GM18861 (cell line): ENCODE results near the gene OR7D2.
A peak's percentile ranks its signal among the peaks of the same experiment; 100 is the strongest.
"Not testable (repeated sequence)": the region's sequence is repeated elsewhere in the genome, so short reads cannot be mapped to it uniquely, and the experiment has no call there.

Source experiments
- ATAC-seq: cut with Tn5 transposase; IDR thresholded peaks from one replicate; pipeline ENCODE4 v1.9.1; 2021; ENCODE audit not compliant: unreplicated experiment

The OR7D2 gene

DNA sequence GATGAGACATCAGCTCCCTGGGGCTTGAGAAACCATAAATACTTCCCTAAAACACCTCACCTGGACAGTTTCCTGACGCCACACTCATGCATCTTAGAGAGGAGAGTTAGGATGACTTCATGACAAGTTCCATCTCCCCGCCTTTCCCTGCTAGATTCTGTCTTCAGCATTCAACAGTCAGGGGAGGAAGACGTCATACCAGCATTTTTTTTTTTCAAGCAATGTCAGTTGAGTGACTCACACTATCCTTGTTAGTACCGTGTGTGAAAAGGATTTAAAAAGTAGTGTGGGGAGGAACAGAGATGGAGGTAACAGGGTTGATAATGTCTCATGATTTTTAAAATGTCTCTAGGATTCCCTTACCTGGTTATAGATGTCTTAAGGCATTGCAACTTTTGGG, at the start of gene OR7D2:
OR7D2 (plus strand) TSS at position 79 of the 400 bp plus-strand sequence. CDS start 6,803 bp downstream, outside the sequence.
- no peak for ATAC-seq

DNA sequence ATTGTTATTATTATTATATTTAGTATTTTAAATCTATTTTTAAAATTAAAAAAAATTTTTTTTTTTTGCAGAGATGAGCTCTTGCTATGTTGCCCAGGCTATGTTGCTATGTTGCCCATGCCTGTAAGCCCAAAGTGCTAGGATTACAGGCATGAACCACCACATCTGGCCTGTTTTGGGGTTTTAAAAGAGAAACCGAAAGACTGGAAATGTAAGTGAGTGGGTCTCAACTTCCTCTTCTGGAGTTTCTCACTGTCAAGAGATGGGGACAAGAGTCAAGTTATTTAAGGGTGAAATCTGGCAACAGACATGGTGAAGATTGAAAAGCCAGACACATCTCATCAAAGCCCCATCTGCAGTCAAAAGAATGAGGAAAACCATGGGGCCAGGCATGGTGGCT, 47.8 kb upstream of the OR7D2 start:
- no peak for ATAC-seq

DNA sequence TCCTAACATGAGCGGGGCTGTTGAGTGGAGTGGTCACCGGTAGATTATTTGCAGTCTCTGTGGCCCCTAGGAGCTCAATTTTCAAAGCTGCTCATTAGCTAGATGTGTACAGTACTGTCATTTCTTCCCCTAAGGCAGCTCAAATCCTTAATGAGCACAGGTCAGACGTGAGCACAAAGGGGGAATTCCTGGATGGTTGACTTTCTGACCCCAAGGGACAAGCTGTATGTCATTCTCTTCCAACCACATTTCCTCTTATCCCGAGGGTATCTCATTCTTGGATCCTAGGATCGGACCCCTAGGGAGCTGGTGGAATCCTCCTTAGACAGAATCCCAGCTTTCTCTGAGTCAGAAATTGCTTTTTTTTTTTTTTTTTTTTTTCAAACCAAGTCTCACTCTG, 46.4 kb upstream of the OR7D2 start:
- ATAC-seq = no peak

DNA sequence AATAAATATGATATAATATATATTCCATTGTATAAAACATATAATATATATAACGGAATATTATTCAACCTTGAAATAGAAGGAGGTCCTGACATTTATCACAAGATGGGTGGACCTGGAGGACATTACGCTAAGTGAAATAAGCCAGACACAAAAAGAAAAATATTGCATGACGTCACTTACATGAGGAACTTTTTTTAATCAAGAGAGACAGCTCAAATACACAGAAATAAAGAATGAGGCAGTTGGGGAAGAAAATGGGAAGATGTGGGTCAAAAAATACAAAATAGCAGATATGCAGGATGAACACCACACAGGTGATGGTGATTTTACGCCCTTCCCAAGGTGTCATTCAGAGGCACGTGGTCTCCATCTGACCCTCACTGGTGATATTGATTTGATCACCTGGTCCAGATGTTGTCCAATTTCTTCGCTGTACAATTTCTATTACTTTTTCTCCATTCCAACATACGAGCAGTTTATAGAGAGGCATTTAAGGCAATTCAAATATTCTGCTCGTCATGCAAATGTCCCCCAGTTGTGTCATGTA, 39.1 kb upstream of the OR7D2 start:
- ATAC-seq = no peak

DNA sequence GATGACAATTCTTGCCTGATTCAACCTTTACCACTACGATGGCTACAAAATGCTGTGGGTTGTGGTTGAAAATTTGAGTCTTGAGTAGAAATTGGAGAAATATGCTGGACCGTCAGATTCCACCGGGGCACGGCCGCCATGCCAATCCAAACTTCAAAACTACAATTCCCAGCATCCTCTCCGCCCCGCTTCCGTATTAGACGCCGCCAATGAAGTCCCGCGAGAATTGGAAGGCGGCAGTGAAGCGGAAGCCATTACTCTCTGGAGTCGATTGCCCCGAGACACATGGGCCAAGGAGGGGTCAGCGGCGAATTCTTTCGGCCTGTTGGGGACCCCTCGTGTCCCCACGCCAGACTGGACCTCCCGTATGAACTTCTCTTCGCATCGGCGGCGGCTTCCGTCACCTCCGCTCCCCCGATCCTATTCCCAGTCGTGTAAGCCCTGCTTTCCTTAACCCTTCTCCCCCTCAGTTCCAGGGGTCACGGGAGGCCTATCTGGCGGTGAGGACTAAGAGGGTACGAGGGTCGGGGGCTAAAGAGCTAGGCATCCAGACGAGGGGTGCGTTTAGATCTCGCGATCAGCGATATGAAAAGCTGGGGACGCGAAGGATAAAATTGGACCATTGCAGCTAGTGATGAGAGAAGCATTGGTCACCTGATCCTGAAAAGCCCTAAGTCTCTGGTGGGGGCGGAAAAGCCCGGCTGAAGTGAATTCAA, 38.5 kb upstream of the OR7D2 start, which contains the start of gene ZNF317:
ZNF317 (plus strand) TSS at position 239 of the 716 bp plus-strand sequence. CDS start 15,620 bp downstream, outside the sequence.
- peak; percentile 88 for ATAC-seq

DNA sequence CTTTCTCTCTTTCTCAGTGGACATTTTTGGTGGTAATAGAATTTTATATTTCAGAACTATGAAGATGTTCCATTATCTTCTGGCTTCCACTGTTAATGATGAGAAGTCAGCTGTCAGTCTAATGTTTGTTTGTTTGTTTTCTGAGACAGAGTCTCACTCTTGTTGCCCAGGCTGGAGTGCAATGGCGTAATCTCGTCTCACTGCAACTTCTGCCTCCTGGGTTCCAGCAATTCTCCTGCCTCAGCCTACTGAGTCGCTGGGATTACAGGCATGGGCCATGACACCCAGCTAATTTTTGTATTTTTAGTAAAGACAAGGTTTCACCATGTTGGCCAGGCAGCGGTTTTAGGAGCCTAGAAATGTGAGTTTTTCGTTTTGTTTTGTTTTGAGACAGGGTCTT, 33.9 kb upstream of the OR7D2 start:
- no peak for ATAC-seq

DNA sequence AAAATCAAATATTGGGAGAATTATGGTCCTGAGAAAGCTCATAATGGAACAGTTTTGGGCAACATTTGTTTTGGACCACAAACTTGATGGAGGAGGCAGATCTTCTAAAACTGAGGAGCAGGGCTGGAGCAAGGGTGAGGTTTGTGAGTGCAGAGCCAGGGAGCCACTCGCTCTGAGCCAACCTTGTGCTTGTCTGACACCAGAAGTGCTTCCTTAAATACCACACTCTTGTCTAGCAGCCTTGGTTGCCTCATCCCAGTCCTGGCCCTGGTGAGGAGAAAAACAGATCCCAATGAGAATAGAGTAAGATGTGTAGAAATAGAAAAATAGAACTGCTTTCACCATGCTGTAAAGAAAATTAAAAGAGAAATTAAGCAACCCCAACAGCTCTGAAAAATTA, 31.9 kb upstream of the OR7D2 start:
- no peak for ATAC-seq

DNA sequence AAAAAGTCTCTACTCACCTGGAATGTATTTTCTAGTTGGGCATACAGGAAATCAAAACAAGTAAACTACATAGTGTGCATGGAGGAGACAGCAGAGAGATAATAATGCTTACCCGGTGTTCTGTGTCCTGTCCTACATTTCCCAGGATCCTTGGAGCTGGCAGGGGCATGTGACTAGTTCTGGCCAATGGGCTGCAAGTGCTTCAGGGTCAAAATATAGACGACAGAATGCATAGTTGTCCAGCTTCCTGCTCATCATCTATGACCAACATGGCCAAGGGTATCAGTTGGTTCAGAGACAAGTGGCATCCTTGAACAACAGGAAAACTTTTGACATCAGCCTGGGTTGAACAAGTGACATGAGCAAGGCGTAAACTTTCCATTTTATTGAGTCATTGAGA, 30.1 kb upstream of the OR7D2 start:
- ATAC-seq = no peak

DNA sequence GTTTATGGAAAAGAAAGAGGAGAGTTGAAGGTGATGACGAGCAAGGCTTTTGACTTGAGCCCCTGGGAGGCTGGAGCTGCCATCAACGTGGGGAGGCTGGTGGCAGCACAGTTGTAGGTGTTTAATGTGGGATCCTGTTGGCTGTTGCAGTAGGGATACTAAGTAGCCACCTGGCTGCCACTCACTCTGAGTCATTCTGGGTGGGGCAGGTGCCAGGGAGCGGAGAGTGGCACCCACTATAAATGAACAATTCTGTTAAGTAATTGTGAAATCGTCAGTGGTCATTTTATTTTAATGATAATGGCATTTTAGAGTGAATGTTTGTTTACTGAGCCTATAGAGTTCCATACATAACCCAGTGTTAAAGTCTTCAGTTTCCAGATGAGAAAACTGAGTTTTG, 28.8 kb upstream of the OR7D2 start:
- no peak for ATAC-seq

DNA sequence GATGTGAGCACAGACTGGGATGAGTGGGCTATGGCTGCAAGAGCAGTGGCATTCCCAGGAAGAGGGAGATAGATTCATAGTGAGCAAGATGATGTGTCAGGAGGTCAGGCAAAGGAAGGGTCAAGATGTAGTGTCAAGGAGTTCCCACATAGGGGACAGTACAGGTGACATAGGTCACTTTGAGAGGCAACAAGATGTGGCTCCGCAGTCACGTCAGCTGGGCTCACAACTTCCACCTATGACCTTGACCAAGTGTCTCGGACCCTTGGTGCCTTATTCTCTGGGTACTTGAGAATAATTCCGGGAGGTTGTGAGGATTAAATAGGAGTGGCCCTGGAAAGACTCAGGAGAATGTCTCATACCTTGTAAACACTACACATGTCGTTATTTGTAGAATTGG, 28.1 kb upstream of the OR7D2 start:
- ATAC-seq = no peak

DNA sequence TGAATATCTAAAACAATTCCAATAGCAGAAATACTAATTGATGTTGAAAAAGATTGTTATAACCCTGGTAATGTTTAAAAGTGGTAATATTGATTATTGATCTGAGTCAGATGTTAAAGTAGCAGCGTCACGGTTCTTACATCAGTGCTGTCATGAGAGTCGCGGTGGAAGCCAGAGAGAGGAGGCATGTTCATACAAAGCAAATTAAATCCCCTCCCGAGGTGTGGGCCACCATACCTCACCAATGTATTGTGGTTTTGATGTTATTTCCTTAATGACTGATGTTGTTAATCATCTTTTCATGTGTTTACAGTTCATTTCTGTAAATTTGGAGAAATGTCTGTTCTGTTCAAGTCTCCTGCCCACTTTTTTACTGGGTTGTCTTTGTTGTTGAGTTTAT, 27.4 kb upstream of the OR7D2 start:
- ATAC-seq = no peak

DNA sequence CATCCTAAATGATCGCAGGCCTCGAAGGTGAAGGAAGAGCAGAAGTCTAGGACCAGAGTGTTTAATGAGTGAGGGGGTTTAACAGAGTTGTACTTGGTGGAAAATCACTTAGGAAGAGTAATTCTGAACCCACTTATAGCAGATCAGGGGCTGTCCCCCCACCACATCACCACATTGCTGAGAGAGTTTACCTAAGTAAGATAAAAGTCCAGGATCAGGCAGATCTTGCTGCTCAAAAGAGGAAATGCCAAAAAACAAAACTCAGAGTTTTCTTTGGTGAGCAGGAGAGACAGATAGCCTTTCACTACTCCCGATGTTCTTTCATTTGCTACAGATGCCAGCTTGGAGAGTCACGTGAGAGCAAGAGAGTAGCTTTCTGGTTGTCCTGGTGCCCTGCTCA, 23.2 kb upstream of the OR7D2 start:
- ATAC-seq = no peak

DNA sequence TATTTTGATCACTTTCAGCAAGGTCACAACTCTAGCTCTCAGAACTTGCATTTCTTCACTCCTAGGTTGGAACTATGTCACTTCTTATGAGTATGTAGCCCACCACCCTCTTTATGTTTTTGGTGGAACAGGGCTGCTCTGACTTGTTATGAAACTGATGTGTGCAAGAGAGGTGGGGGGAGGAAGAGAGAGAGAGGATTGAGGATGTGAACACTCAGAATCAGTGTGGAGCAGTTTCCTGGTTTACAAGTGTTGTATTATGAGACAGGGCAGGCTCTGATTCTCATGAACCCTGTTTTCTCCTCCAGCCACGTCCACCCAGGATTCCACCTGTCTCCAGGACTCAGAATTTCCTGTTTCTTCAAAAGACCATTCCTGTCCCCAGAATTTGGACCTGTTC, 22.5 kb upstream of the OR7D2 start:
- no peak for ATAC-seq

DNA sequence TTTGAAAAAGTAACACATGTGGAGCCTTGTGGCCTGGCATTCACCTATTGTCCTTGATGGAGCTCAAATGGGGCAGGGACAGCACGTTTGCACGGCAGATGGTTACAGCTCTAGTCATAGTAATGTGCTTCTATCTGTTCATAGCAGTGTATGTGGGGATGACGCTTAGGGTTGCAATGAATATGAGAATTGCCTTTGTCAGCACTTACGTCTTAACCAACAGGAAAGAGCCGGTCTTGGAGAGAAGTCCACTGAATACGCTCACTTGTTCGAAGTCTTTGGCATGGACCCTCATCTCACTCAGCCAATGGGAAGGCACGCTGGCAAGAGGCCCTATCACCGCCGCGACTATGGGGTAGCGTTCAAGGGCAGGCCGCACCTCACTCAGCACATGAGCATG, 18.9 kb upstream of the OR7D2 start:
- no peak for ATAC-seq

DNA sequence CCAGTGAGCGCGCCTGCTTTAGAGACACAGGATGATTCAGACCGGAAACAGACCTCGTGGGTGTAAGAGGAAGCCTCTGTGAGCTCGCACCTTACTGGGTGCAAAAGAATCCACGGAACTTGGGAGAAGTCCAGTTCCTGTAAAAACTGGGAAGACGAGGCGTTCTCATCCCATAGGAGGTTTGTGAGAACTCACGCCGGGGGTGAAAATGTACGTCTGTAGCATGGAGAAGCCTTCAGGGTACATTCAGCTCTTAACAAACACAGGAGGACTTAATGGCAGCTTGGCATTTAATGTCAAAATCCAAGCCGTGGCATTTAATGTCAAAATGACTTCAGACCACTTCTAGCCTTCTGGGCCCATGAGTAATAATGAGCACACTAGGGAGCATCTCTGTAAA, 17.4 kb upstream of the OR7D2 start:
- no peak for ATAC-seq

DNA sequence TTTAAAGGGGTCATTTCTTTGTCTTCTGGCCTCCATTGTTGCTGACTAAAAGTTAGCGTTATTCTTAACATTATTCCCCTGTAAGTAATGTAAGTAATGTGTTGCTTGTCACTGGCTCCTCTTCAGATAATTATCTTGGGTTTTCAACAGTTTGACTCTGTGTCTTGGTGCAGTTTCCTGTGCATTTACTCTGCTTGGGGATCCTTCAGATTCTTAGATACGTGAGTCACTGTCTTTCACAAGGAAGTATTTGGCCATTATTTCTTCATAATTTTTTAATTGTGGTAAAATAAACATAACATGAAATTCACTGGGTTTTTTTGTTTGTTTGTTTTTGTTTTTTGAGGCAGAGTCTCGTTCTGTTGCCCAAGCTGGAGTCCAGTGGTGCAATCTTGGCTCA, 13.5 kb upstream of the OR7D2 start:
- ATAC-seq = no peak

DNA sequence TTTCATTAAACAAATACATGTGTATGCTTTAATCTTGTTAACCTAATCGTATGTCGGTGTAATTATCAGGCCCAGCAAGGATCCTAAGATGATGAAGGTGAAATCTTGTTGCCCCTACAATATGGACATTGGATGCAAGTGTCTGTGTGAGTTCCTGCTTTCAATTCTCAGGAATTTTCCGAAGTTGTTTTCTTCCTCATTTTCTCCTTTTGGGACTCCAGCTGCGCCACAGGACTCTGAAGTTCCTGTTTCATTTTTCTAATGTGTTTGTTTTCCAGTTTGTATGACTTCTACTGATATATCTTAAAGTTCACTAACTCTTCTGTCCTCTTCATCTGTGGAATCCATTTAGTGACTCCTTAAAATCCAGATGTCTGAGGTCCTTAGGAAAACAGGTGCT, 11.9 kb upstream of the OR7D2 start:
- no peak for ATAC-seq

DNA sequence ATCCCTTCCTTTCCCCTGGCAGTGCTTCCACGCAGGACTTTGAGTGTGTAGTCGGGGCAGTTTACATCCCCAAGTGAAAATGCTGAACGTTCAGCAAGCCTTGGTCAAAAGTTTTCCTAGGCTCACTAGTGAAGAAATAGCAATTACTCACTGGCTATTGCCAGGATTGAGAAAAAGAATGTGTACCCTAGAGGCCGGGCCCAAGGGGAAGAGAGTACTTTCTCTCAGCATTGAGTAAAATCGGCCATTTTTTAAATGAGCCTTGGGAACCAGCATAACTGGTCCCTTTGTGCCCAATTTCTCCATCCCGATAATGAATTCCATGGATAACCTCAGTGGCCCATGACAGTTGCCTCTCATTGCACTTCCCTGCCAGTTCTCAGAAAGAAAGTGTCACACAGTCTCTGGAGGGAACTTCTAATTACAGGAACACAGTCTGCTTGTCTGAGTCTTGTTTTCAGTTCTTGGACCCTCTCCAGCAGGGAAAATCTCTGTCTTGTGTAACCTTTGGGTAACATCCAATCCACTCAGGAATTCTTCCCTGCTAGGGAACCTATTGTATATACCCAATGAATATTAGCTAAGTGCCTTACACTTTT, 7.3 kb upstream of the OR7D2 start:
- no peak for ATAC-seq

DNA sequence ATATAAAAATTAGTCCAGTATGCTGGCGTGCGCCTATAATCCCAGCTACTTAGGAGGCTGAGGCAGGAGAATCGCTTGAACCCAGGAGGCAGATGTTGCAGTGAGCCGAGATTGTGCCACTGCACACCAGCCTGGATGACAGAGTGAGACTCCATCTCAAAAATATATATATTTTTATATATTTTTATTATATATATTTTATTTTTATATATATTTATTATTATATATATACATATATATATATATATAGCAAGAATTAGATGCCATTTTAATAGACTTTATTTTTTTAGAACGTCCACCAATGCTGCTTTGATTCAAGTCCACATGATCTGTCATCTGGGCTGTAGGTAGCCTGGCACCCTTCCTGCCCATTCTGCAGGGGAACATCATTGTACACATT, 3.5 kb upstream of the OR7D2 start:
- no peak for ATAC-seq

DNA sequence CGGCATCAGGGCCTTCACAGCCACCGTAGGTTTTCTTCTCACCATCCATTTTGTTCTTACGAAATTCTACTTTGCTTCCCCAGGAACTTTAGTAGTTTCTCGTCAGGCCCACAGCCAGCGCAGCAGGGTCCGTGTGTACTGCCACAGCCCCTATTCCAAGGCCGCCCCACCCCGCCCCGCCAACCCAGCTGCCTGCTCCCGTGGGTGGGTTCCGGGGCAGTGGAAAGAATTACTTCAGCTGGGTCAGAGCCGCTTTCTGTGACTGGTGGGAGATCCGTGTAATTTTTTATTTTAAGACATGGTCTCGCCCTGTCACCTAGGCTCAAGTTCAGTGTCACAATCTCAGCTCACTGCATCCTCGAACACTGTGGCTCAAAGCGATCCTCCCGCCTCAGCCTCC, 4.2 kb downstream of the OR7D2 start:
- ATAC-seq = no peak

DNA sequence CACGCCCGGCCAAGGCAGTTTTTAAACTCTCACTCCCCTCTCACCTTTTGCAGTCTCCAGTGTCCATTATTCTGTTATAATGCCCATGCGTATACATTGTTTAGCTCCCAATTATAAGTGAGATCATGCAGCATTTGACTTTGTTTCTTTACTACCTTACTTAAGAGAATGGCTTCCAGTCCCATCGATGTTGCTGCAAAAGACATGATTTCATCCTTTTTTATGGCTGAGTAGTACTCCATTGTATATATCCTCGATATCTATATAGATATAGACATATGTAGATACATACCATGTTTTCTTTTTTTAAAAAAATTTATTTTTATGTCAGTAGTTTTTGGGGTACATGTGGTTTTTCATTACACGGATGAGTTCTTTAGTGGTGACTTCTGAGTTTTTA, 8.4 kb downstream of the OR7D2 start:
- ATAC-seq = no peak

DNA sequence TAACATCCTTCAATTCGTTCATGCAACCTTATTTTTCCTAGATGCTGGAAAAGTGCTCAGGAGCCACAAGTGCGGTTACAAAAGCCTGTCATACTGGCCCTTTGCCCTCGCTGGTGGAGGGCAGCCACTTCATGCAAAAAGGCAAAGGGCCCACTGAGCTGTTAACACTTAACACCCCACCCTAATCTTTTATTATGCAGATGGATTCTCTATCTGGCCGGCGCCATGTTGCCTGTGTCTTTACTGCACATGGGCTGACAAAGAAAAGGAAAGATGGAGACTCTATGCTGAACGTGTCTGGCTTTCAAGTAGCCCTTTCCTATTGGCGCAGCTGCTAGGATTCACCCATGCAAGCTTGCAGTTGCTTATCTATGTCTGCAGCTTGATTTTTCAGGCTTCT, 10.8 kb downstream of the OR7D2 start:
- no peak for ATAC-seq

DNA sequence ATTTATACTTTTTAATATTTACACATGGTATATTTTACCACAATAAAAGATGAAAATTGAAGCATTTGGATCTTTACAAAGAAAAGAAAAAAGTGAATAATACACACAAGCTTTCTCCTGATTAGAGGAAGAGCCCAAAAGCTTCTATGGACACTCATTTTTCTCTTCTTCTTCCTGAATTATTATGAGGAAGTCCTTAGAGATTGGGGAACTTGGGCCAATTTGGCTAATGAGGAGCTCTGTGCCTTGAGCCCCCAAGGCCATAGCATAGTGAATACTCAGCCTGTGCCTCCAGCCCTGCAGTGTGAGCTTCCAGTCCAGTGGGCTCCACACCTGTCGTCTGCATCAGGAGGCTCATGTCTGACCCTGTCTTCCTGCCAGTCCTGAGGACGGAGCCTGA, 19.3 kb downstream of the OR7D2 start:
- ATAC-seq = not testable (repeated sequence)
